ENCODE data around the gene SWAP70. TPM values are rescaled to one million over a fixed set of nuclear protein-coding genes. Genes with fewer than 3 reads are reported as not detected.
A peak's percentile ranks its signal among the peaks of the same experiment; 100 is the strongest.

The SWAP70 gene
- total and polyA plus RNA-seq, 2 of the 13 experiments (the other 11 are each of a cell fraction or from before 2014, with no cell fraction given) = 4.6 to 8.7 TPM

GRCh38 chr11:9765320-9766101 is 101.6 kb downstream of the SWAP70 start (continued):
- TF ChIP-seq RXRB (CRISPR knock-in tag; IDR thresholded peaks at IDR 0.05; ENCODE audit: borderline replicate concordance) = peak; percentile 90
- TF ChIP-seq MTA1 (CRISPR knock-in tag; IDR thresholded peaks at IDR 0.05; ENCODE audit: borderline replicate concordance) = peak; percentile 92; the same call in 1 of the 2 replicates
- TF ChIP-seq CC2D1A (CRISPR knock-in tag; IDR thresholded peaks at IDR 0.05) = no peak
- TF ChIP-seq ZBTB25 (CRISPR knock-in tag; IDR thresholded peaks at IDR 0.05) = 0 out of 2 replicates have a peak, but pooled peaks have one; percentile 41
- peak; percentile 99 for TF ChIP-seq ZNF850 (CRISPR knock-in tag; conservative IDR thresholded peaks at IDR 0.05)
- peak; percentile 25; the same call in 1 of the 2 replicates for TF ChIP-seq ZNF275 (CRISPR knock-in tag; IDR thresholded peaks at IDR 0.05; ENCODE audit: borderline replicate concordance)
- no peak for TF ChIP-seq ZNF530 (CRISPR knock-in tag; IDR thresholded peaks at IDR 0.05; ENCODE audit: low read depth)
- TF ChIP-seq ZNF101 (CRISPR knock-in tag; IDR thresholded peaks at IDR 0.05; ENCODE audit: borderline replicate concordance, low read depth) = no peak
- TF ChIP-seq ZBED4 (CRISPR knock-in tag; IDR thresholded peaks at IDR 0.05; ENCODE audit: borderline replicate concordance) = peak; percentile 87; the same call in 1 of the 2 replicates
- no peak for TF ChIP-seq RAD51 (IDR thresholded peaks at IDR 0.05; ENCODE audit: borderline replicate concordance)
- peak; percentile 83 for TF ChIP-seq ATF7-NPFF (CRISPR knock-in tag; IDR thresholded peaks at IDR 0.05; ENCODE audit: low read depth)
- 0 out of 2 replicates have a peak, but pooled peaks have one; percentile 39 for TF ChIP-seq ZNF567 (CRISPR knock-in tag; IDR thresholded peaks at IDR 0.05; ENCODE audit: borderline replicate concordance)
- TF ChIP-seq HIVEP1 (CRISPR knock-in tag; IDR thresholded peaks at IDR 0.05) = peak; percentile 69; the same call in 1 of the 2 replicates
- TF ChIP-seq ZNF513 (CRISPR knock-in tag; conservative IDR thresholded peaks at IDR 0.05) = no peak
- no peak; the same call in 1 of the 2 replicates for TF ChIP-seq ARHGAP35 (CRISPR knock-in tag; IDR thresholded peaks at IDR 0.05; ENCODE audit: borderline replicate concordance)
